Dedifferentiated amniotic fluid mesenchymal stem cell (primary cell): ENCODE results near the gene C1D.
"Not testable (repeated sequence)": the region's sequence is repeated elsewhere in the genome, so short reads cannot be mapped to it uniquely, and the experiment has no call there.

Experiments
- DNase-seq: peaks from one replicate; pipeline ENCODE4 v3.0.0-alpha.2; 2016; ENCODE audit errors: extremely low spot score

C1D gene, protein sequence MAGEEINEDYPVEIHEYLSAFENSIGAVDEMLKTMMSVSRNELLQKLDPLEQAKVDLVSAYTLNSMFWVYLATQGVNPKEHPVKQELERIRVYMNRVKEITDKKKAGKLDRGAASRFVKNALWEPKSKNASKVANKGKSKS

DNA sequence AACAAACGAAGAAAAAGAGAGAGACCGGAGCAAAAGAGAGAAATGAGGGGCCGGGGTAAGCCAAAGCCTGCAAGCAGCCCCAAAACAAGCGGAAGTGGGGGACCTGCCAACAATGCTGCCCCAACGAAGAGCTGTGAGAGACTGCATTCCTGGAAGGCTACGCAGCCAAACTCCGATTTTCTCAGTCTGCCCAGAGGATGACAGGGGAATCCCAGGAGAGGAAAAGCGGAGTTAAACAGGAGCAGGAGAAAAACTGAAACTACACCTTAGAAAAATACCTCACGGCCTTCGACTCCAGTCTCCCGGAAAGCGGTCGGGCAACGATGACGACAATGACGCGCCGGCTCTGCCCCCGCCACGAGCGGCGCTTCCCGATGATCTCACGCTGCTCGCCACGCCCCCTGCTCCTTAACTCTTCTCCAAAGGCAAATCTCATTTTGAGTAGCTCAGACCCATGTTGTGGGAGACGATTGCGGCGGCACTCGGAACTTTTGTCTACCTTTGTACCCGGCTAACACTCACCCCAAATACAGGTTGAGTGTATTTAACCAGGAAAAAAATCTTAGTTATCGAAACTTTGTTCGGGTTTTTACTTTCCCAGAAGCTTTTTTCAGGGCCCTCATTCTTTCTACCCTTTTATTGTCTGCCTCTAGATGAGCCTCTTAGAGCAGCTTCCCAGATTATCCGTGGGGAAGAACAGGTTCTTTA lies at the start of gene C1D:
C1D (minus strand) TSS at position 325 of the 708 bp plus-strand sequence. CDS start 15,694 bp downstream, outside the sequence.
- peak; percentile 90 for DNase-seq

DNA sequence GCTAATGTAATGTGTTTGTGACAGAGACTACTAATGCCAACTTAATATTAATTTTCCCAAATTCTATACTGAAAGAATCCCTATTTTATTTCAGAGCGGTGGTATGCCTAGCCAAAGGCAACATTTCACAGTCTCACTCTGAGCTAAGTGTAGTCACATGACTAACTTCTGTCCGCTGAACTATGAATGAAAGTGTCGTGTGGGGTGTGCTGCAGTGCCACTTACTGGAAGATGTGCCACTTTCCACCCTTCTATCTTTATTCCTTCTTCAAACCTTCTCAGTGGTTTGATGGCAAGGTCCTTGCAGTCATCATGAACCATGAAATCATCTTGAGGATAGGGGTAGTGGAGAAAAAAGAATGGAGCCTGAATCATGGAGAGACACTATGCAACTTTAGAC lies 47.3 kb upstream of the C1D start:
- no peak for DNase-seq

DNA sequence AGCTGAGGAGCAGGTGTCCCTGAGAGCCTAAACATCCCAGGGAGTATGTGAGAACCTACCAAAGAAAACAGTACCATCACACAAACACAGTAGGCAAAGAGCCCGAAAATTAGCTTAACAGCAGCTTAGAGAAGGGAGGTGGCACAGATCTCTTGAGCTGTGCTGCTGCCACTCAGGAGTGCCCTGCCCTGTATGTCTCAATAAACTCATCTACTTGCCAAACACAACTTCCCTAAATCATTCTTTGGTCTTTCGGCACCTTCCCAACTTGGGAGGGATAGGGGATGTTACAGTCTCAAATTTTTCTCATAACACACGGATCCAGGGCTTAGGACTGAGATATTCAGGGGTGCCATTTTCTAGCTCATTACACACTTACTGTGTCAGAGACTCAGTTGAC lies 45.3 kb upstream of the C1D start:
- DNase-seq = no peak

DNA sequence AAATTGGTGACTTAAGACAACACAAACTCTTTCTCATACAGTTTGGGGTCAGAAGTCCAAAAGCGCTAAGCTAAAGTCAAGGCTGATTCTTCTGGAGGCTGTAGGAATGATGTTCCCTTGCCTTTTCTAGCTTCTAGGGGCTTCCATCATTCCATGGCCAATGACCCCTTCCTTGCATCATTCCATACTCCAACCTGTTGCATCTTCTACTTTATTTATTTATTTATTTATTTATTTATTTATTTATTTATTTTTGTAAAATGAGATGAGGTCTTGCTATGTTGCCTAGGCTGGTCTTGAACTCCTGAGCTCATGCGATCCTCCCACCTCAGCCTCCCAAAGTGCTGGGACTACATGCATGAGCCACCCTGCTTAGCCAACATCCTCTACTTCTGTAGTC lies 44.7 kb upstream of the C1D start:
- DNase-seq = no peak

DNA sequence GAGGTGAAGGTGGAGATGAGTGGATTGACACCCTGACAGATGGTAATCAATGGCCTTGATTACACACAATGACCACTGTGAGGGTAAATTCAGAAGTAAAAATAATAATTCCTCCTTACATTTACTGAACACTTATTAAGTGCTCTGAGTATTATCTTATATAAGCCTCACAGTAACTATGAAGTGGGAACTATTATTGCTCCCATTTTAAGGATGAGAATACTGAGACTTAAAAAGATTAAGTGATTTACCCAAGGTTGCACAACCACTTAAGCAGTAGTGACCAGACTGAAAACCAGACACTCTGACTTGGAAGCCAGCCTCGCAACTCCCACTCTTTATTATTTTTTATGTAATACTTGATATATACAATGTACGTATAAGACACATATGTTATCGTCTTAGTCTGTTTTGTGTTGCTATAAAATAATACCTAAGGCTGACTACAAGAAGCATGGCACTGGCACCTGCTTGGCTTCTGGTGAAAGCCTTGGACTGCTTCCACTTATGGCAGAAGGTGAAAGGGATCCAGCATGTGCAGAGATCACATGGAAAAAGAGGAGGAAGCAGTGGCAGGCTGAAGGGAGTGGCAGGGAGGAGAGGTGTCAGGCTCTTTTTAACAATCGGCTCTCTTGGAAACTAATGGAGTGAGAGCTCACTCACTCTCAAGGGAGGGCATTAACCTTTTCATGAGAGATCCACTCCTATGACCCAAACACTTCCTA lies 41.5 kb upstream of the C1D start:
- DNase-seq = no peak

DNA sequence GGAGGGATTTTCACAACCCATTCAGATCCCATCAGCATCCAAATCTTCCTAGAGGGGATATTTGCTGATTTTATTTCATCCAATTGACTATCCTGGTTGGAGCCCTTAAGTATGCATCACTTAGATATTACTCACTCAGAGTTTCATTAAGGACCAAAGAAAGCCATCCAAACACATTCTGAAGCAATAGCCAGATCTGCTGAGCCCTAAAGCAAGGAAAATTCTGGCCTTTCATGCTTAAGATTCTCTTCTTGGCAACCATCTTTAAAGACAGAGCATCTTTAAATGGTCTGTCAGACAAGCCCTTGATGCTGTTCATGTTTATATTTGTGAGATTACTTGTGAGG lies 40.9 kb upstream of the C1D start:
- no peak for DNase-seq

DNA sequence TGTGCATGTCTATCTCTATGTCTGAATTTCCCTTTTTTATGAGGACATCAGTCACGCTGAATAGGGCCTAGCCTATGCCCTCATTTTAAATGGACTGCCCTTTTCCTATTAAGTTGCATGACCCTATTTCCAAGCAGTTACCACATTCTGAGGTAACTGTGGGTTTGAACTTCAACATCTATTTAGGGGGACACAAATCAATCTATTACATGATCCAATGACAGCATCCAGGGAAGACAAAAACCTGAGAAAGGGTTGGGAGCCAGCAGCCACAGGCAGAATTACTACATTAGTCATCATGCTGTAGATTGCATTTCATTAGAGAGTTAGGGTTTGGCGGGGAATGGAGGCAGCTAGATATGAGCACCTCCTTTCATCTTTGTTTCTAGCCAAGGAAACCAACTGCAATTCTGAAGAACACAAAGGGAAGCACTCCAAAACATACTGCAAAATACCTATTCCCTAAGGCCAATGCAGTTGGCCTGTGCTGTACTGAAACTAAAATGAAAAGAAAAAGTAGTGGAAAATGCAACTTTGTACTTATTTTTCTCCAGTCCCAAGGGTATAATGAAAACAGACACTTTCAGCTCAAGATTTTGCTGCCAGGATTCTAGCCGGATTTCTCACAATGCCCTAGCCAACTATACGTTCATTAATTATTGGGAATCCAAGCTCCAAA lies 40.4 kb upstream of the C1D start:
- no peak for DNase-seq

DNA sequence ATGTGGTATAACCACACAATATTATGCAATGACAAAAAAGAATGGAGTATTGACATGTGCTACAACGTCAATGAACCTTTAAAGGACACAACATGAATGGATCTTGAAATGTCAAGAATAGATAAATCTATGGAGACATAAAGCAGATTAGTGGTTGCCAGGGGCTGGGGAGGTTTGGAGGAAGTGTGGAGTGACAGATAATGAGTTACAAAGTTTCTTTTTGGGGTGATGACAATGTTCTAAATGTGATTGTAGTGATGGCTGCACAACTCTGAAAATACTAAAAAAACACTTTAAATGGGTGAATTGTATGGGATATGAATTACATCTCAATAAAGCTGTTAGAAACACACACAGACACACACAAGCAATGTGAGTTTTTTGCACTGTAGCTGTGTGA lies 37.4 kb upstream of the C1D start:
- no peak for DNase-seq

DNA sequence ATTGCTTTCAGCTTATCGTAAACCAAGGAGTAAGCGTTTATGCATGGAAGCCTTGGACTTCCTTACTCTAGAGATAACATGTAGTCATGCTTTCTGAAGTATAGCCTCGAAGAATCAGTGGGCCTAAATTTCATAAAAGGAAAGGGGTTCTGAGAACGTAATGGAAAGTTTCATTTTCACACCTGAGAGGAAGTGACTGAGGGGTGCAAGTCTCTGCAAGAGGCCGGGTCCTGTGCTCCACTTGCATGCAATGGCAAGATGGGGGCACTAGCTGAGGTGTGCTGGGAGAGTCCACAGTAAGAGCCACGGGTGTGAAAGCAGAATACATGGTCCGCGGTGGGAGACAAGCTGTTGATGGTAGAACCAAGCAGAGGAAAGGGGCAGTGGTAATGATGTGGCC lies 36.5 kb upstream of the C1D start:
- no peak for DNase-seq

DNA sequence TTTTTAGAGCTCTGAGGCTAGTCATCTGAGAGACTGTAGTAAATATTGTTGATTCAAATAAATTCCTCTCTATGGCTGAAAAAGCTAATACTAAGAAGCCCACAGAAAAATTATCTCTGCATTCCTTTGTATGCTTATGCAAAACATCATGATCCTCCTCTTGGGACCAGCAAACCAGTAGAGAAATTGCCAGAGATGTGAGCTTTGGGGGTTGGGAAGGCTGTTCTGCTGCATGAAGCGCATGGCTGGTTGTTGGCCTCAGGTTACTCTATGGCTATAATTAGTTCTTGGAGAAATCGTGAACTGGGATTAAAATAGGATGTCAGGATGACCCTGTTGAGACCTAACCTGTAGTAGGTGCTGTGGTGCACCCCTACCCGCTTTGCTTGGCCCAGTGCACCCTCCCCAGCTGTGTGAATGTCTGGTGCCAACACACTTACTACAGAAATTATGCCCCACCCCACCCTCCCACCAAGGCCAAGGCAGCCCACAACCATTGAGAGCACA lies 35.5 kb upstream of the C1D start:
- DNase-seq = no peak

DNA sequence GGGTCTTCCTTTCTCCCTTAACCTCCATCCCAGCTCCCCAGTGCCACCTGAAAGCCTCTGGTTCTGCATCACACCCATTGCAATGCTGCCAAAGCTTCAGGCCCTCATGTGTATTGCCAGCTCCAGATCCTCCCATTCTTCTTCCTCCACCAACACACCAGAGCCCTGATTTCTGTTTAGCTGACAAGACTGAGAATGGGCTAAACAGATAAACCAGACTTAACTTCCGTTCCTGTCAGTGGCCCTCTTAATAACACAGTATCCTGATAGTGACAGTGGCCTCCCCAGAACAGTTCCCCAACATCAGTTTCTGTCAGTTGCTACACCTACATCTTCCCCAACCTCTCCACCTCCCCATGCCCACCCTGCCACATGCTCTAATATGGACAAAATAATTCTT lies 31.3 kb upstream of the C1D start:
- no peak for DNase-seq

DNA sequence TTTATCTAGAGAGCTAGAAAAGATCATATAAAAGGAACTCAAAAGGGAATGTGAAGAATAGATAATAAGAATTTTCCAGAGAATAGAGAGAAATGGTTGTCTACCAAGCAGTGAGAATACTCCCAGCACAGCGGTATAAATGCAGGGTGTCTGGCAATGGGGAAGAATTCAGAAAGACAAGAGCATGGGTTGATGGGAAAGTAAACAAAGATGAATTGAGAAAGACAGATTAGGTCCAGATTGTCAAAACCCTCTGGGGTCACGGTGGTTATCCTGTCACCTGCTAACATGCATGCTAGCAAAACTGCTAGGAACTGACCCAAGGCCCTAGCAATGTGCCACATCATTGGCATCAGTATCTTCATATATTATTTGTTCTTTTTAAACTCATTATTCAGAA lies 30.8 kb upstream of the C1D start:
- no peak for DNase-seq

DNA sequence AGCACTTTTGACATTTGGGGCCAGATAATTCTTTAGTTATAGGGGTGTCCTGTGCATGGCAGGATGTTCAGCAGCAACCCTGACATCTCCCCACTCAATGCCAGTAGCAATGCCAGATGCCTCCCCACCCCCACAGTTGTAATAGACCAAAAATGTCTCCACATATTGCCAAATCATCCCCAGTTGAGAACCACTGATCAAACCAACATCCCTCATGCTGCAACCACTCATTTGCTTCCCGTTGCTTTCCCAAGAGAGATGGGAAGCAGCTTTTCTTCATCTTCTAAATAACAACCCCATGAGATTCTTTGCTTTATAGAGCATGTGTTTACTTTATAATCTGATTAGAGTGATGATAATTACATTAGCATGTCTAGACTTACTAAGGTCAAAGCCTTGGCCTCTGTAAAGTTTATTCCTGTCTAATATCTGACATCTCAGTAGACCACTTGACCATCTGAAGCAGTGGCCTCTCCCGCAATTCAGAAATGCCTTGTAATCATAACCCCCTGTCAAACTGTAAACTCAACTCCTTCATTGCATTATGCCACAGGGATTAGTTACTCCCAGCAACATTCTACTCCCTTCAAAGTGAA lies 28.7 kb upstream of the C1D start:
- no peak for DNase-seq

DNA sequence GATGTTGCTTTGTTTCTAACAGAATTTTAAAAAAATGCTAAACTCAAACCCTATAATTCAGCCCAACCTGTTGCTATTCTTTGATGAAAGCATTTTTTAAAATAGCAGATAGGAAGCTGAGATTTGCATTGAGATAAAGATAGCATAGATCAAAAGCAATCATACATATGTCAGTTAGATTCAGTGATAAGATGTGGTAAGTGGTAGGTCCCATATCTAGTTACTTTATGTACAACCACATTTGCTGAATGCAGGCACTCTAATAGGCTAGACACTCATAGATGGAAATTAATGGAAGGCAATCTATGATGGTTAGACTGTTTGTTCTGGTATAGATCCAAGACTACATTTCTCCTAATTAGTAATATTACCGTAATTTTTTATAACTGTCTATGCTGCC lies 27.2 kb upstream of the C1D start:
- no peak for DNase-seq

DNA sequence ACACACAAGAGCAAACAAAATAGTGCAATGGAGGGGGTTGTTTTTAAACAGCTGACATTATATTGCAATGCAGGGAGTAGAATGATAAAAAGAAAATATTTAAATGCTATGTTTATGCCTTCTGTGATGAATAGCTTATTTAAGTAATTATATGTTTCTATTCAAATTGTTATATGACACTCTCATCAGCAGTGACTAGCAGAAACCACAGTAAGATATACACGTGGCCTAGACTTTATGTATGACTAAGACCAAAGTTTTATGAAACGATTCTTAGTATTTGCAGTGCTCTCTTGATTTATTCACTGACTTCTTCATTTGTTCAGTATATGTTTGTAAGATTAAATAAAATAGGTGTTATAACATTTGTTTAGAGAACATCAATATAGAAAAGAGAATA lies 26.1 kb upstream of the C1D start:
- DNase-seq = no peak

DNA sequence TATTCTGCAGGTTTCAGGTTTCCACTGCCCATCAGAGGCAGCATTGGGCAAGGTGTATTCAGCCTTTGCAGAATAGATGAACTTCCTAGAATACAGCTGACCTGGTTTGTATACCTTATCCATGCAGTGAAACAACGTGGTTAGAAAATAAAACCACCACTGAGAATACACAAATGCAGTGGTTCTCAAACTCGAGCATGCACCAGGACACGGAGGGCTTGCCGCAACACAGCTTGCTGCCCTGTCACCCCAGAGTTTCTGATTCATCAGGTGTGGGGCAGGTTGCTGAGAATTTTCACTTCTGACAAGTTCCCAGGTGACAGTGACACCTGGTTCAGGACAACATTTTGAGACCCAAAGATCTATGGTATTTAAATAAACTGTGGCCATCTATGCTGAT lies 23.4 kb upstream of the C1D start:
- no peak for DNase-seq

DNA sequence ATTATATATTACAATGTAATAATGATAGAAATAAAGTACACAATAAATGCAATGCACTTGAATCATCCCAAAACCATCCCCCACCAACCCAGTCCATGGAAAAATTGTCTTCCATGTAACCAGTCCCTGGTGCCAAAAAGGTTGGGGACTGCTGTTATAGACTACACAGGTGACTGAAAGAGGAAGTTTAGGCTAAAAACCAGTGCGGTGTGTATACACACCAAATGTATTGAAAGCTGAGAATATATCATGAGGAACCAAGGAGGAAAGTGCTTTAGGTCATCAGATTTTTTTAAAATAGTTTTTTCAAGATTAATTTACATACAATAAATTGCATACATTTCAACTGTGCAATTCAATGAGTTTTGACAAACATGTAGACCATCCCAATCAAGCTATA lies 20.5 kb upstream of the C1D start:
- DNase-seq = no peak

DNA sequence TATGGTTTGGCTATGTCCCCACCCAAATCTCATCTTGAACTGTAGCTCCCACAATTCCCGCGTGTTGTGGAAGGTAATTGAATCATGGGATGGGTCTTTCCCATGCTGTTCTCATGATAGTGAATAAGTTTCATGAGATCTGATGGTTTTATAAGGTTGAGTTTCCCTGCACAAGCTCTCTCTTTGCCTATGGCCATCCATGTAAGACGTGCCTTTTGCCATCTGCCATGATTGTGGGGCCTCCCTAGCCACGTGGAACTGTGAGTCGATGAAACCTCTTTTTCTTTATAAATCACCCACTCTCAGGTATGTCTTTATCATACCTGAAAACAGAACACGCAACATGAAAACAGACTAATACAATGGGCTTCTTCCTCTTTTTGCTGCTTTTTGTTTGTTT lies 11.2 kb upstream of the C1D start:
- DNase-seq = no peak

DNA sequence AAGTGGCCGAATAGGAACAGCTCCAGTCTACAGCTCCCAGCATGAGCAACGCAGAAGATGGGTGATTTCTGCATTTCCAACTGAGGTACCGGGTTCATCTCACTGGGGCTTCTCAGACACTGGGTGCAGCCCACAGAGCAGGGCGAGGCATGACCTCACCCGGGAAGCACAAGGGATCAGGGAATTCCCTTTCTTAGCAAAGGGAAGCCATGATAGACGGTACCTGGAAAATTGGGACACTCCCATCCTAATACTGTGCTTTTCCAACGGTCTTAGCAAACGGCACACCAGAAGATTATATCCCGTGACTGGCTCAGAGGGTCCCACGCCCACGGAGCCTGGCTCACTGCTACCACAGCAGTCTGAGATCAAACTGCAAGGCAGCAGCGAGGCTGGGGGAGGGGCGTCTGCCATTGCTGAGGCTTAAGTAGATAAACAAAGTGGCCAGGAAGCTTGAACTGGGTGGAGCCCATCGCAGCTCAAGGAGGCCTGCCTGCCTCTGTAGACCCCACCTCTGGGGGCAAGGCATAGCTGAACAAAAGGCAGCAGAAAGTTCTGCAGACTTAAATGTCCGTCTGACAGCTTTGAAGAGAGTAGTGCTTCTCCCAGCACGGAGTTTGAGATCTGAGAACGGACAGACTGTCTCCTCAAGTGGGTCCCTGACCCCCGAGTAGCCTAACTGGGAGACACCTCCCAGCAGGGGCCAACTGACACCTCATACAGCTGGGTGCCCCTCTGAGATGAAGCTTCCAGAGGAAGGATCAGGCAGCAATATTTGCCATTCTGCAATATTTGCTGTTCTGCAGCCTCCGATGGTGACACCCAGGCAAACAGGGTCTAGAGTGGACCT lies 1.2 kb upstream of the C1D start:
- DNase-seq = not testable (repeated sequence)

DNA sequence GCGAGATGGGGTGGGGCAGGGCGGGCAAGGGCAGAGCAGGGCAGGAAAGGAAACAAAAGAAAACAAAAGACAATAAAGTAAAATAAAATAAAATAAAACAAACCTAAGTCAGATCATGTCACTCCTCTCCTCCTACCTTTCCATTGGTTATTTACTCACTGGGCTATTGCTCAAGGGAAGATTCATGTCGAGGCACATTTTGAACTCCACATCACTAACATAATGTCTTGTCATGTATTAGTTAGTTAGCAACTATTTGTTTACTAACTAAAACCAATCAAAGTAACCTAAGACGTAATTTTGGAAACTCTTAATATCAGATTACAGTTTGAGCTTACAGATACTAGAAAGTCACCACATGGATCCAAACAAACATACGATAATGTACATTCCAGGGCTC lies 2.2 kb downstream of the C1D start:
- no peak for DNase-seq

DNA sequence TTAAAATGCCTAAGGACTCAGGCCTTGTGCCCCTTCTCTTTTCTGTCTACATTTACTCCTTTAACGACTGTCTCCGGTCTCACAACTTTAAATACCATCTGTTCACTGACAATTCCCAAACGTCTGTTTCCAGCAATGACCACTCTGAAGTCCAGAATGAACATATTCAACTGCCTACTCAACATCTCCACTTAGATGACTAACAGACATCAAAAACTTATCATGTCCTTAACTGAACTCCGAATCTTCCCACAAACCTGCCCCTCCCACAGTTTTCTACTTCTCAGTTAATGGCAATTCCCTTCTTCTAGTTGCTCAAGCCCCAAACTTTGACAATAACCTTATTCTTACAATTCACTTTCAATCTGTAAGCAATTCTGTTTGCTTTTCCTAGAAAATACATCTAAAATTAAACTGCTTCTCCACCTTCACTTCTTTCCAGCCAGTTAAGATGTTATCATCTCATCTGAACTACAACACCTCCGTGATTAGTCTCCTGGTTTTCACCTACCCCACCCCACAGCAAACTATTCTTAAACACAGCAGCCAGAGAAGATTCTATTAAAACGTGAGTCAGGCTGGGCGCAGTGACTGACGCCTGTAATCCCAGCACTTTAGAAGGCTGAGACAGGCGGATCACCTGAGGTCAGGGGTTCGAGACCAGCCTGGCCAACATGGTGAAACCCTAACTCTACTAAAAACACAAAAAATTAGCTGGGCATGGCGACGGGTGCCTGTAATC lies 2.8 kb downstream of the C1D start:
- DNase-seq = no peak
